ENCODE measurements around the gene MECP2.

Gene MECP2

DNA sequence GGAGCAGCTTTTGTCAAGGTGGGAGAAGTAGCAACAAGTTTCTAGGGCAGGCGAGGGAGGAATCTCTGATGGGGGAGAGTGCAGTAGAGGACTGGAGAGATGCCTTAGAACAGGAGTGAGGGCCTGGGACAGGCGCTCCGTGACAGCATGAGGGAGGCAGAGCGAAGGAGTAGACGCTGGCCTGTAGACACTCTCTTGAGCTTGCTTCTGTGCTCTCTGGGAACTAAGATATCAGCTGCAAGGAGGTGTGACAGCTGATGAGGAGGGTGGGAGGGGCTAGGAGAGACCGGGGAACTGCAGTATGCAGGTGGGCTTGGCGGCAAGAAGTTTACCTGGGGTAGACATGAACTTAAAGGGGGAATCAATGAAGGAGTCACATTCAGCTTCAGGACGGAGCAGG lies 35.7 kb downstream of the MECP2 start:
- no peak for DNase-seq (ENCODE audit: low read depth in 3 of 3)

DNA sequence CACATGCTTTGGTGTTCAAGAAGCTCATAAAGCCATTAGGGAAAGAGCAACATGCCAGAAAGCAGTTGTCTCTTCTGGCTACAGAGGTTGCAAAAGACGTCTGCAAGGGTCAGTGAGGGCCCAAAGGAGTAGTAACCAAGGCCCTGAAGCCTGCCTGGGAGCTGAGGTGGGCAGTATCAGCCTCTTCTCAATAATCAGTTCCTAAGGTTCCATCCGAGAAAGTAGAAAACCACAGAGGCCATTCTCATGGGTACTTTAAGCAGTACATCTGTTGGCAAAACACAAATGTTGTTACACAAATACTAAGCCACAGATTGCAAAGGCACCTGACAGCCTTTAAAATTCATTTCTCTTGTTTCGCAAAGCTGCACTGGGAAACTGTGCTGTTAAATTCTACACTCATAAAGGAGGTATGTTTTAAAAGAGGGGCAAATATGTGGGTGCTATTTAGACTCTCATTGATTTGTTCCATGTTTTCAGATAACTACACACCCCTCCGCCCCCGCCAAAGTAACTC lies 37.7 kb downstream of the MECP2 start:
- no peak for DNase-seq (ENCODE audit: low read depth in 3 of 3)

GRCh38 chrX:154059231-154059630 lies 38.3 kb downstream of the MECP2 start:
- DNase-seq (ENCODE audit: low read depth in 3 of 3) = no peak

GRCh38 chrX:154058214-154058997 lies 39.1 kb downstream of the MECP2 start:
- DNase-seq (ENCODE audit: low read depth in 3 of 3) = no peak

DNA sequence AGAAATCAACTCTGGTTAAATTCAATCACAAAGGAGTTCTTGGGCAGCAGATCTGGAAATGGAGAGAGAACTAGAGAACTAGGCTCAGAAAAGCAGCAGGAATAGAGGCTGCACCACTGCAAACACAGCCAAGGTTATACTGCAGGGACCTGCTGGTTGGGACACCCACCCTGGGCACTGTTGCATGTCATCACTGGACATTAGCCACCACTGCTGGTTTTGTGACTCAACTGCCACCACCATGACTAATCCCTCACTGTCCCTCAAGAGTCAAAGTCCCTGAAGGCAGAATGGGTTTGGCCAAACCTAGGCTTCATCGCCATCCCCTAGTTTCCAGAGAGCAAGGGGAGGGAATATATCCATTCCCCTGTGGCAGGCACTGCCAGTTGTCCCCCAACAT lies 39.7 kb downstream of the MECP2 start:
- no peak for DNase-seq (ENCODE audit: low read depth in 3 of 3)

GRCh38 chrX:154056770-154057241 lies 40.7 kb downstream of the MECP2 start:
- DNase-seq (ENCODE audit: low read depth in 3 of 3) = no peak

DNA sequence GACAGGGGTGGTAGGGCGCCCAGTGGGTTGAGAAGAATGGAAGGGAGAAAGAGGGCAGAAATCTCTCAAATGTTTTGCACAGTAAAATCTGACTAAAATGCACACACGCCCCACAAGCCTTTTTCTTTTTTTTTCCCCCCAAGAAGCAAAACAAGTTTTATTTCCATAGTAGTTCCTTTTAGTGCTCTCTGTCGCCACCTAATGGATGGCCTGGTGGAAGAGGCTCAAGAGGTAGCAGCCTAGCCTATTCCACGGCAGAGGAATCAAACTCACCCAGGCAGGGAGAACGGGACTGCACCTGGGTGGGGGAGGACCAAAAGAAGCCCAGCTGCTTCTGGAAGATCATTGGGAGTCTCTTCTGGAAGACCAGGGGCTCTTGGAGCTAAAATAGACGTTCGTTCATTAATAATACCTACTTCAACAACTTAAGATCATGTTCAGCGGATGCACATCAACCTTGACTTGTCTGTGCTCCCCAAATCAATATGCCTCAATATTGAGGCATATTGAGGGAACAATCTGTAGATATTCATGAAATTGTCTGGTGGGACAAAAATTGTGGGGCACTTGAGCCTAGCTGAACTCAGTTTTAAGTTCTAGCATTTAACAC lies 46.2 kb downstream of the MECP2 start:
- DNase-seq (ENCODE audit: low read depth in 3 of 3) = peak; percentile 36 to 63 (median 59)

- no peak for DNase-seq (ENCODE audit: low read depth in 3 of 3)
Measured at GRCh38 chrX:154050113-154050495, 47.4 kb downstream of the MECP2 start.

GRCh38 chrX:154049209-154050112 lies 48.1 kb downstream of the MECP2 start:
- DNase-seq (ENCODE audit: low read depth in 3 of 3) = no peak

- DNase-seq (ENCODE audit: low read depth in 3 of 3) = no peak
Measured at GRCh38 chrX:154048398-154048797, 49.1 kb downstream of the MECP2 start.

DNA sequence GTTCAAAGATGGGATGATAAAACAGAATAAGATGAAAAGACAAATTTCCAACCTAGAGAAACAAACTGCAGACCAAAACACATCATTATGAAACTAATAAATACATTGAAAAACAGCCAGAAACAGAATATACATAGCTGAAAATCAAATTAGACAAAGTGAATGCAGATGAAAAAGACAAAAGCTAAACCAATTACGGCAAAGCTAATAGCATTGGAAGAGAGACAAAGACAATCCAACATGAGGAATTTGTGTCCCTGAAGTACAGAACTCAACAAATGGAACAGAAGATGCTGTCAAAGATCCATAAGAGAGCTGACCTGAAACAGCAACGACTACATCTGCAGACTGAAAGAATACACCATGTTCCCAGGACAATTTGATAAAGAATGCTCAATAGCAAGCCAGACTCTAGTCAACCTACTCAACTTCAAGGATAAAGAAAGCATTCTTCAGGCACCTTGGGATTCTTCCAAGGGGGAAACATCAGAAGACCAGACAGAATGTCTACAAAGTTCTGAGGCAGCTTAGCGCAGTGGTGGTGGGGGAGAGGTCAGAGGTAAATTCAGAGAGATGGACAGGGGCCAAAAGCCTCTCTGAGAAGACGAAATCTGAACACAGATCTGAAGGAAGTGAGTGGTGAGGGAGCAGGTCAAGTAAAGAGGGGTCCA lies 50.4 kb downstream of the MECP2 start:
- DNase-seq (ENCODE audit: low read depth in 3 of 3) = no peak

DNA sequence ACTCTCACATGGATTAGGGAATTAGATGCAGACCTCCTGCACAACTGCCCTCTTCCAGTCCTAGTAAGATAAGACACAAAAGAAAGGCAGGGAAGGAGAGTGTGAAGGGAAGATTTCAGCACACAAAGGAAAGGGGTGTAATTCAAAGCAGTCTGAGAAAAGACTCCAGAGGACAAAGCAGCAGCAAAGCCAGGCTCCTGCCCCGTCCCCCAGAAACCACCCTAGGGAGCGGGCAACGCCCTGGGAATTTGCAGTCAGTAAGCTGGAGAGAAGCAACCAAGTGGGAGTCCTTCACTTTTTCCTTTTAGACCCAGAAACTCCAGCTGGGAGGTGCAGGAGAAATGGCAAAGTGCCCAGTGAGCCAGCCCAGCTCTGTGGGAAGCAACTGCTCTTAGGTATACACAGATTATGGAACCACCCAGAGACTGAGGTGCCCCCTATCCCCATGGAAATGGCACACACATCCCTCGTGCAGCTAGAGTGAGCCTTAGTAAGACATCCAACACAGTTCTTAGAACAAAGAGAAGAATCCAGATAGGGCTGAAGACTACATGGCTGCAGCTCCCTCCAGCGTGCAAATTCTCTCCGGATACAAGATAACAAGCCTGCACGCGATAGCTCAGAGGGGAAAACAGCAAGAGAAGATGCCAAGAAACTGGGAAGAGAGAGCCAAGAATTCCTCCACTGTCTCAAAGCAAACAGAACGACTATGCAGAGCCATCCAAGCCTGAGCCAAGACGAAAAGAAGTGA lies 51.3 kb downstream of the MECP2 start:
- no peak for DNase-seq (ENCODE audit: low read depth in 3 of 3)

GRCh38 chrX:154044091-154044490 lies 53.4 kb downstream of the MECP2 start:
- DNase-seq (ENCODE audit: low read depth in 3 of 3) = no peak

GRCh38 chrX:154043003-154043763 lies 54.3 kb downstream of the MECP2 start:
- DNase-seq (ENCODE audit: low read depth in 3 of 3) = no peak

GRCh38 chrX:154040863-154041262 lies 56.7 kb downstream of the MECP2 start:
- no peak for DNase-seq (ENCODE audit: low read depth in 3 of 3)

DNA sequence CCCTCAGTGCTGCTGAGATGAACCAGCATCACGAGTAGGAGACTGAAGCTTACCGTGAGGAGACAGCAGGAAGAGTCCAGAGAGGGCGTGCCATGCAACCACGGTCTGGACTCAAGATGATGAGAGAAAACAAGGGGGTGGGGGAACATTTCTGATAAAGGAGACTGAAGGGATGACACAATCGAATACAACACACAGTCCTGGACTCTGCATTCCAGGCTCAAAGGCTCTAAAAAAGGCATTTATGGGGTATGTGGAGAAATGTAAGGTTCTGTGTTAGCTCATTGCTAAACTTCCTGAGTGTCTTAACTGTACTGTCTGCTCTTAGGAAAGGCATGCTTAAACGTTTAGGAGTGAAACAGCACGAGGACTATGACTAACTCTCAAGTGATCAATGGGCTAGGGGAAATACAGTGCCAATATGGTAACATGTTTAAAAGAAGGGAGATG lies 57.2 kb downstream of the MECP2 start:
- no peak for DNase-seq (ENCODE audit: low read depth in 3 of 3)

DNA sequence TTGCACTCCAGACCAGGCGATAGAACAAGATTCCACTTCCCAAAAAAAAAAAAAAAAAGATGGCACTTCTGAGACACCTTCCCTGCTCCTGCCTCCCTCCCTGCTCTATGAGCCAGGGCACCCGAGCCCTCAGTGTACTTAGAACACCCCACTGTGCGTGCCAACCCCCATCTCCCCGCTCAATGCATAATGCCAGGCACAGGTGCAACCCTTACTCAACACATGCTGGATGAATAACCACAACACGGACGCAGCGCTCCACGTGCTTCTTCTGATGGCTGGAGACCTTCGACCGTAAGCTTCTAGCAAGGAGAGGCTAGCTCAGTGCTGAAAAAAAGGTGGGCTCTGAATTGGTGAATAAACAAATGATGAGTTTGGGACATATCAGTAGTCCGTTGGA lies 57.9 kb downstream of the MECP2 start:
- no peak for DNase-seq (ENCODE audit: low read depth in 3 of 3)

DNA sequence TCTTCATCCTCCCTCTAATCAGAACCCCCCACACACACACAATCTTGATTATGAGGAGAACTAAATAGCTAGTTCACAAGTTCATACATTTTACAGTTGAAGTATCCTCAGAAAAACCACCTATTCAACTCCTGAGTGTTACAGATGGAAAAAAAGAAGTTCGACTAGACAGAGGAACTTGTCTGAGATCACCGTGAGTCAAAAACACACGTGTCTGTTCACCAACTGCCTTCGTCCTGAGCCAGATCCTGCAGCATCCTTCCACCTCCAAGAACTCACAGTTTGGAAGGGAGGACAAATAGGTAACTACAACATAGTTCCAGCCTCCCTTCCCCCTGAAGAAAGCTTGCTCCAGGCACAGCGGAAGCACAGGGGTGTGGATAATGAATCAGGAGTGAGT lies 58.9 kb downstream of the MECP2 start:
- no peak for DNase-seq (ENCODE audit: low read depth in 3 of 3)

GRCh38 chrX:154037754-154038153 lies 59.8 kb downstream of the MECP2 start:
- no peak for DNase-seq (ENCODE audit: low read depth in 3 of 3)

DNA sequence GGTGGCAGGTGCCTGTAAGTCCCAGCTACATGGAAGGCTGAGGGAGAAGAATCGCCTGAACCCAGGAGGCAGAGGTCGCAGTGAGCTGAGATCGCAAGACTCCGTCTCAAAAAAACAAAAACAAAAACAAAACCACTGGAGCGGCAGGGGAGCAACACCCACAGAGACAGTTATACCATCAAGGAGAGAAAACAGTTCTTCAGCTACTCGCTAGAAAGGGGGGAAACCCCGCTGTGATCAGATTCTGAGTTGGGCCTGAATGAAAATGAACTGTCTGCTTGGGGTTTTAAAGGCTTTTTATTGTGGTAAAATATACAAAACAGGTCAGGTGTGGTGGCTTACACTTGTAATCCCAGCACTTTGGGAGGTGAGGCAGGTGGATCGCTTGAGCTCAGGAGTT lies 61.0 kb downstream of the MECP2 start:
- DNase-seq (ENCODE audit: low read depth in 3 of 3) = no peak

Measured in stimulated activated CD4-positive, alpha-beta T cell treated with anti-CD3 and anti-CD28 coated beads, TNF-alpha, amount 100 ng/mL, for 24 hours (primary cell).